LHCN-M2 (cell line): ENCODE data around the gene CANT1. TPM values are rescaled to one million over a fixed set of nuclear protein-coding genes. Genes with fewer than 3 reads are reported as not detected.
"Not testable (repeated sequence)": the region's sequence is repeated elsewhere in the genome, so short reads cannot be mapped to it uniquely, and the experiment has no call there.

Source experiments
- DNase-seq: peaks from one replicate; pipeline ENCODE4 v3.0.0-alpha.2; 2012; ENCODE audit warnings: low read depth
- total RNA-seq: library from RNA; depleted of rRNA; stranded (reverse); fragments of >200 nt; gene quantifications from 2 replicates; pipeline ENCODE4 v1.2.3, GENCODE V29; 2014

The CANT1 gene
- total RNA-seq, 1 experiment from 2014 or later, result 77.2 TPM

DNA sequence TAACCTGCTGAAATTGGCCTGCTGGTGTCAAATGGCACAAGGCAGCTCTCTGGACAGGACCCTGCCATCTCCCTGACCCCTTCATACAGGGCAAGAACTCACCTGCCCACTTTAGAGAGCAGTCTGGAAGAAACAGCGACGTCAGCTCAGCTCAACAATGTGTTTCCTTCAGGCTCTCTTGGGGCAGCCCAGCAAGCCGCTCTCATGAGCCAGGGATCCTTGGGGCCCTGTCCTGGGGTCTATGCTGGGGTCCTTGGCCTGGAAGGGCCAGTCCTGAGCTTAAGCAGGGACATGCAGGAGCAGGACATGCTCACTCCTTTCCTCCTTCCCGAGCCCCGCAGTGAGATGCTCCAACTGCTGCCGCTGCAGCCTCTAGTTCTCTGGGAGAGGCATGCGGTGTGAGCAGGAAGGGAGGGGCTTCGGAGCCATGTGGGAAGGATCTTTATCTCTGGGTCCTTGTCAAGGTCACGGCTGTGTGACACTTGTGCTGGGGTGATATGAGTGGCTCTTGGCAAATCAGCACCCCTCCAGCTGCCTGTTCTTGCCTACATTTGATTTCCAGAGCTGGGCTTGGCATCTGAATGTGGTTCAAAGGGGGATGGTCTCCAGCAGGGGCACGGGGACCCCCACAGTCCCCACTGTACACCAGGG, 17.8 kb upstream of the CANT1 start:
- DNase-seq, result peak; percentile 29

DNA sequence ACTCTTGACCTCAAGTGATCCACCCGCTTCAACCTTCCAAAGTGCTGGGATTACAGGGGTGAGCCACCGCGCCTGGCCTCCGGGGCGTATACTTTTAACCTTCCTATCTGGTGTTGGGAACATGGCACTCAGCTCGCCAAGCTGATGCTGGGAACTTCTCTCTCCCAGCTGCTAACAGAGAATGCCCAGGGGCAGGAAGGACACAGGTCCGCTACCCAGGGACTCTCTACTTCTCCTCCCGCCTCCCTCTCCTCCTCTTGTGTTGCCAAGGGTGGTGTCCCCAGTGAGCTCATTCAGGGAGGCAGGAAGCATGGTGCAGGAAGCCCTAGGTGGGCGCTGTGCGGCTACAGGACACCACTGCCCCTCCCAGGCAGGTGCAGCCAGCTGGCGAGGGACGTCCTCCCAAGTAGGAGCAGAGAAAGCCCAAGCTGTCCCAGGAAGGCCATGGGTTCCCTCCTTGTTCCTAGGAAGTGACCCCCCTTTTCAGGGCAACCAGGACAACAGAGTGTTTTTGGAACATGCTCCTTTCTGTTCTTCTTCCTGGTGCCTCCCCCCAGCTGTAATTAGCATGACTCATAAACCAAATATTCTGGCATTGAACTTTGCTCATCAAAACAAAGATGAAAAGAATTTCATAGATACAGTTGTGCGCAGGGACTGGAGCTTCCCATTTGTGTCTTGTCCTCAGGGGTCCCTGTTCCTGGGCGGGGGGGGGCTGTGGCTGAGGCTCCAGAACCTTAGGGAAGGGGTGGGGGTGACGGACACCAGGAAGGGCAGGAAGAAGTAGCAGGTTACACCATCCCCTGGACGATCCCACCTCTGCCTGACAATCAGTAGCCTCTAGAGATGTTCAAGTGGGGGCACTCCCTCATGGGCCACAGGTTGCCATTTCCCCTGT, 17.1 kb upstream of the CANT1 start:
- DNase-seq, result peak; percentile 85

GRCh38 chr17:79024901-79025737, 15.6 kb upstream of the CANT1 start:
- no peak for DNase-seq

DNA sequence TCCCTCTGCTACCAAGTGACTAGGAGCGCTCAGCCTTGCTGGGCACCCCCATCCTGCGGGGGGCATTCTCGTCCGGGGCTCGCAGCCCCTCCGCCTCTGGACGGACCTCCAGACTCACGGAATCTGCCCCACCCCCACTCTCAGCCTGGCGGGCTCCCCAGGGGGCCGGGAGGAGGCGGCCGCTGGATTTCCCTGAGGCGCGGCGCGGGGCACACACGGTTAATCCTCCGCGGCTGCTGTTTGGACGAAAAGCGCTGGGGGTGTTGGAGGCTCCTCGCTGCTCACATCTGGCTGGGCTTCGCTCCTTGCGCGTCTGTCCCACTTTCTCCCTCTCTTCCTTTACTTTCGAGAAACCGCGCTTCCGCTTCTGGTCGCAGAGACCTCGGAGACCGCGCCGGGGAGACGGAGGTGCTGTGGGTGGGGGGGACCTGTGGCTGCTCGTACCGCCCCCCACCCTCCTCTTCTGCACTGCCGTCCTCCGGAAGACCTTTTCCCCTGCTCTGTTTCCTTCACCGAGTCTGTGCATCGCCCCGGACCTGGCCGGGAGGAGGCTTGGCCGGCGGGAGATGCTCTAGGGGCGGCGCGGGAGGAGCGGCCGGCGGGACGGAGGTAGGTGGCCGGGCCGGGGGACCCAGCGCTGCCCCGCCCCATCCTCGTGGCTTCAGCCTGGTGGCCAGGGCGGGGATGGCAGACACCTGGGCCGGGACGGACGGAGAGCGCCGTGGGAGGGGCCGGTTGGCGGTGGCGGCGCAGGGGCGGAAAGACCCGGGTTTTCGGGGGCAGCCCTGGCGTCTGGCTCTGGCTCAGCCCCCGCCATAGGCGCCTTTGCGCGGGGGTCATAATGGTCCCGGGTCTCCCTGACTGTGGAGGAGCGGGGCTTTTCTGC, 14.6 kb upstream of the CANT1 start, which contains the start of gene C1QTNF1:
C1QTNF1 (plus strand) TSS at position 284 of the 886 bp plus-strand sequence. CDS start 19,800 bp downstream, outside the sequence.
- no peak for DNase-seq

- no peak for DNase-seq
Measured at GRCh38 chr17:79023180-79023705, 13.7 kb upstream of the CANT1 start.

- no peak for DNase-seq
Measured at GRCh38 chr17:79022507-79022991, 13.0 kb upstream of the CANT1 start.

DNA sequence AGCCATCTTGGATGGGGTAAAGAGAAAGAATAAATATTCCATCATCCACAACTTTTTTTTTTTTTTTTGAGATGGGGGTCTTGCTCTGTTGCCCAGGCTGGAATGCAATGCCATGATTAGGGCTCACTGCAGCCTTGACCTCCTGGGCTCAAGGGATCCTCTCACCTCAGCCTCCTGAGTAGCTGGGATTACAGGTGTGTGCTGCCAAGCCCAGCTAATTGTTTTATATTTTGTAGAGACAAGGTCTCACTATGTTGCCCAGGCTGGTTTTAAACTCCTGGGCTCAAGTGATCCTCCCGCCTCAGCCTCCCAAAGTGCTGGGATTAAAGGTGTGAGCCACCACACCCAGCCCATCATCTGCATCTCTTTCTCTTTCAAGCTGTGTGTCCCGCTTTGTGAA, 12.4 kb upstream of the CANT1 start:
- not testable (repeated sequence) for DNase-seq

GRCh38 chr17:79020631-79021301, 11.2 kb upstream of the CANT1 start:
- no peak for DNase-seq

- peak; percentile 68 for DNase-seq
Measured at GRCh38 chr17:79019632-79020584, 10.3 kb upstream of the CANT1 start.

GRCh38 chr17:79019261-79019631, 9.7 kb upstream of the CANT1 start:
- no peak for DNase-seq

DNA sequence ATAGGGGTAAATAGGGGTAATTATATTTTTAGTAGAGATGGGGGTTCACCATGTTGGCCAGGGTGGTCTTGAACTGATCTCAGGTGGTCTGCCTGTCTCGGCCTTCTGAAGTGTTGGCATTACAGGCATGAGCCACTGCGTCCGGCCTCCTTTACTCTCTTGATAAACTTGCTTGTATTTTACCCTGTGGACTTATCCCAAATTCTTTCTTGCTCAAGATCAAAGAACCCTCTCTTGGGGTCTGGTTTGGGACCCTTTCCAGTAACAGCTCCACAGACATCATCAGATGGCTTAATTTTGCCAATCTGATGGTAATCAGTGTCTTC, 8.8 kb upstream of the CANT1 start:
- DNase-seq, result no peak

GRCh38 chr17:79017546-79018369, 8.2 kb upstream of the CANT1 start:
- no peak for DNase-seq

GRCh38 chr17:79014158-79014758, 4.7 kb upstream of the CANT1 start:
- DNase-seq, result no peak

GRCh38 chr17:79012563-79013134, 3.1 kb upstream of the CANT1 start:
- DNase-seq, result no peak

DNA sequence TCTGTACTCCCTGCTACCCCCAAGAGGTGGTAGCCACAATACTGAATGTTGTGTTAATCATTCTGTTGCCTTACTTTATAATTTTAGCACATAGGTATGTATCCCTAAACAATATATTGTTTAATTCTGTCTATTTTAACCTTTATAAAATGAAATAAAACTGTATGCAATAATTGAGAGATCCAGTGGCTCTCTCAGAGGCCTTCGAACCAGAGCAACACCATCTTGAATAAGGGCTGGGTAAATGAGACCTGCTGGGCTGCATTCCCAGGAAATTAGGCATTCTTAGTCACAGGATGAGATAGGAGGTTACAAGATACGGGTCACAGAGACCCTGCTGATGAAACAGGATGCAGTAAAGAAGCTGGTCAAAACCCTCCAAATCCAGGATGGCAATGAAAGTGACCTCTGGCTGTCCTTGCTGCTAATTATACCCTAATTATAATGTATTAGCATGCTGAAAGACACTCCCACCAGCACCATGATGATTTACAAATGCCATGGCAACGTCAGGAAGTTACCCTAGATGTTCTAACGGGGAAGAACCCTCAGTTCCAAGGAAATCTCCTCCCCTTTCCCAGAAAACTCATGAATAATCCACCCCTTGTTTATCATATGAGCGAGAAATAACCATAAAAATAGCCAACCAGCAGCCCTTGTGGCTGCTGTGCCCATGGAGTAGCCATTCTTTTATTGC, 2.0 kb upstream of the CANT1 start:
- DNase-seq, result peak; percentile 41

- no peak for DNase-seq
Measured at GRCh38 chr17:79010304-79010646, 711 bp upstream of the CANT1 start.
